Measurements from ENCODE around the gene PBX4. TPM values are rescaled to one million over a fixed set of nuclear protein-coding genes. Genes with fewer than 3 reads are reported as not detected.

The PBX4 gene
- total RNA-seq, 1 donor from 2014 or later = 0.93 TPM

DNA sequence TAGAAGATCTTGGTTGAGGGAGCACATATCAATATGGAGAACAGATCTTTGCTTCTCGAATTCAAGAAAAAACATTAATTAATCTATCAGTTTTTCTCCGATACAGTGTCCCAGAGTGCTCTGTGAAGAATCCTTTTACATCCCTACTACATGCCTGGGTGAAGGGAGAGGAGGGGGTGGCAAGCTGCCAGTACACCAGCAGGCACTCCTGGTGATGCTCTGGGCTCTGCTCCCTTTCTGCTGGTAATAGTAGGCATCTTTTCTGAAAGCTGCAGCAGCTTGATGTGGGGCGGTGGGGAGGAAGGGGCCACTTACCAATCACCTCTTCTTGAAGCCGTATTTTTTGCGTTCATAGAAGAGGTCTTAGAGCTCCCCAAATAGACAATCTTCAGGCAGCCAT, 30.7 kb downstream of the PBX4 start:
- Histone ChIP-seq H3K27ac (ENCODE audit: low read depth, low read length) (no peak overlapping the region), H3K79me2 (ENCODE audit: insufficient read depth, low read length) (no peaks in the 10 kb centered on the region), H4K20me1 (ENCODE audit: insufficient read depth, low read length) (no peaks in the 10 kb centered on the region), H3K4me2 (ENCODE audit: low read length) (no peak overlapping the region), H2AFZ (ENCODE audit: low read depth, low read length) (no peak overlapping the region), H3K27me3 (ENCODE audit: insufficient read depth, low read length) (no peaks in the 10 kb centered on the region), H3K9ac (ENCODE audit: low read length) (no peak overlapping the region), H3K4me3 (ENCODE audit: insufficient read depth, low read depth, low read length) (no peak overlapping the region), H3K36me3 (ENCODE audit: insufficient read depth, low read length) (no peaks in the 10 kb centered on the region), H3K4me1 (ENCODE audit: insufficient read depth, low read length) (peaks cover 10% of the 10 kb centered on the region), H3K9me3 (ENCODE audit: insufficient read depth, low read depth, low read length) (no peaks in the 10 kb centered on the region)
- TF ChIP-seq EZH2 (IDR thresholded peaks at IDR 0.05; ENCODE audit: insufficient read depth, low read length) (no peak), CTCF (IDR thresholded peaks at IDR 0.05; ENCODE audit: insufficient read depth, low read depth, low read length) (no peak)
- no peak for DNase-seq (ENCODE audit: low read depth)
- Mint-ChIP-seq H3K27ac (ENCODE audit: unreplicated experiment) (no peak overlapping the region), H3K4me3 (ENCODE audit: unreplicated experiment) (no peak overlapping the region), H3K9me3 (ENCODE audit: unreplicated experiment) (peaks cover 2% of the 10 kb centered on the region), H3K36me3 (ENCODE audit: low read depth, unreplicated experiment) (no peaks in the 10 kb centered on the region), H3K27me3 (ENCODE audit: low read depth, unreplicated experiment) (no peaks in the 10 kb centered on the region), H3K4me1 (ENCODE audit: low read depth, unreplicated experiment) (peaks cover 5% of the 10 kb centered on the region)
- no peak for FAIRE-seq

DNA sequence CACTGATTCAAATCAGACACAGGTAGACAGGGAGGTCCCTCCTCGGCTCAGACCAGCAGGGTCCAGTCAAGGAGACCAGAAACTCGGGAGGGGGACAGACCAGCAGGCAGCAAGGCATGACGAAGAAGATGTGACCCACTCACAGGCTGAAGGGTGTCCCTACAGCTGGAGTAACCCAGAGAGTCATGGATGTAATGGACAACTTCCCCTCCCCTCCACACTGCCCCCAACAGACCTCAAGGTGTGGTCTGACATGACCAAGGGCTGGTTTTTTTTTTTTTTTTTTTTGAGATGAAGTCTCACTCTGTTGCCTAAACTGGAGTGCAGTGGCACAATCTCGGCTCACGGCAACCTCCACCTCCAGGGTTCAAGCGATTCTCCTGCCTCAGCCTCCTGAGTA, 34.1 kb downstream of the PBX4 start:
- no peaks in the 10 kb centered on the region for H3K27me3 ChIP-seq (ENCODE audit: insufficient read depth, low read length)
- H3K27ac ChIP-seq (ENCODE audit: low read depth, low read length) = no peak overlapping the region
- no peak overlapping the region for H3K4me2 ChIP-seq (ENCODE audit: low read length)
- Mint-ChIP-seq H3K36me3 (ENCODE audit: low read depth, unreplicated experiment) (no peaks in the 10 kb centered on the region), H3K9me3 (ENCODE audit: unreplicated experiment) (no peaks in the 10 kb centered on the region), H3K27ac (ENCODE audit: unreplicated experiment) (no peak overlapping the region), H3K4me3 (ENCODE audit: unreplicated experiment) (no peak overlapping the region), H3K4me1 (ENCODE audit: low read depth, unreplicated experiment) (no peaks in the 10 kb centered on the region), H3K27me3 (ENCODE audit: low read depth, unreplicated experiment) (peaks cover 9% of the 10 kb centered on the region)
- no peak overlapping the region for H3K9ac ChIP-seq (ENCODE audit: low read length)
- FAIRE-seq (no peak), DNase-seq (ENCODE audit: low read depth) (no peak)
- no peak overlapping the region for H3K4me3 ChIP-seq (ENCODE audit: insufficient read depth, low read depth, low read length)
- no peak overlapping the region for H2AFZ ChIP-seq (ENCODE audit: low read depth, low read length)
- H3K79me2 ChIP-seq (ENCODE audit: insufficient read depth, low read length) = no peaks in the 10 kb centered on the region
- no peaks in the 10 kb centered on the region for H3K4me1 ChIP-seq (ENCODE audit: insufficient read depth, low read length)
- H3K9me3 ChIP-seq (ENCODE audit: insufficient read depth, low read depth, low read length) = no peaks in the 10 kb centered on the region
- TF ChIP-seq CTCF (IDR thresholded peaks at IDR 0.05; ENCODE audit: insufficient read depth, low read depth, low read length) = no peak
- TF ChIP-seq EZH2 (IDR thresholded peaks at IDR 0.05; ENCODE audit: insufficient read depth, low read length) = no peak
- no peaks in the 10 kb centered on the region for H4K20me1 ChIP-seq (ENCODE audit: insufficient read depth, low read length)
- H3K36me3 ChIP-seq (ENCODE audit: insufficient read depth, low read length) = no peaks in the 10 kb centered on the region

- no peak overlapping the region for H3K9ac ChIP-seq (ENCODE audit: low read length)
- no peaks in the 10 kb centered on the region for H4K20me1 ChIP-seq (ENCODE audit: insufficient read depth, low read length)
- H3K4me2 ChIP-seq (ENCODE audit: low read length) = no peak overlapping the region
- no peaks in the 10 kb centered on the region for H3K36me3 ChIP-seq (ENCODE audit: insufficient read depth, low read length)
- FAIRE-seq = no peak
- Mint-ChIP-seq H3K4me3 (ENCODE audit: unreplicated experiment) (no peak overlapping the region), H3K27me3 (ENCODE audit: low read depth, unreplicated experiment) (peaks cover 9% of the 10 kb centered on the region), H3K27ac (ENCODE audit: unreplicated experiment) (no peak overlapping the region), H3K4me1 (ENCODE audit: low read depth, unreplicated experiment) (no peaks in the 10 kb centered on the region), H3K9me3 (ENCODE audit: unreplicated experiment) (no peaks in the 10 kb centered on the region), H3K36me3 (ENCODE audit: low read depth, unreplicated experiment) (no peaks in the 10 kb centered on the region)
- no peaks in the 10 kb centered on the region for H3K9me3 ChIP-seq (ENCODE audit: insufficient read depth, low read depth, low read length)
- no peak for DNase-seq (ENCODE audit: low read depth)
- no peaks in the 10 kb centered on the region for H3K4me1 ChIP-seq (ENCODE audit: insufficient read depth, low read length)
- no peaks in the 10 kb centered on the region for H3K27me3 ChIP-seq (ENCODE audit: insufficient read depth, low read length)
- no peak for TF ChIP-seq CTCF (IDR thresholded peaks at IDR 0.05; ENCODE audit: insufficient read depth, low read depth, low read length)
- TF ChIP-seq EZH2 (IDR thresholded peaks at IDR 0.05; ENCODE audit: insufficient read depth, low read length) = no peak
- no peaks in the 10 kb centered on the region for H3K79me2 ChIP-seq (ENCODE audit: insufficient read depth, low read length)
- no peak overlapping the region for H3K4me3 ChIP-seq (ENCODE audit: insufficient read depth, low read depth, low read length)
- no peak overlapping the region for H3K27ac ChIP-seq (ENCODE audit: low read depth, low read length)
- H2AFZ ChIP-seq (ENCODE audit: low read depth, low read length) = no peak overlapping the region
Observed at GRCh38 chr19:19582471-19582870, 36.0 kb downstream of the PBX4 start.

Data from astrocyte (in vitro differentiated cells and primary cell).